BLaER1 treated with 17β-estradiol and CSF1 and Interleukin-3, amounts not matched to agents 10 nM and 100 nM (cell line): ENCODE measurements around the gene STIM2.

Experiments
- H3K27ac ChIP-seq, 11 experiments: shearing (Covaris generic); formaldehyde crosslinking; 2 replicates each; pipeline ENCODE4 v1.8.1; 2022
- H3K27me3 ChIP-seq, 11 experiments: shearing (Covaris generic); formaldehyde crosslinking; 2 replicates each; pipeline ENCODE4 v1.8.1; 2022
- H3K36me3 ChIP-seq, 11 experiments: shearing (Covaris generic); formaldehyde crosslinking; 2 replicates each; pipeline ENCODE4 v1.8.1; 2022
- H3K4me1 ChIP-seq, 10 experiments: shearing (Covaris generic); formaldehyde crosslinking; 2 replicates each; pipeline ENCODE4 v1.8.1; 2022
- H3K4me2 ChIP-seq, 11 experiments: shearing (Covaris generic); formaldehyde crosslinking; 2 replicates each; pipeline ENCODE4 v1.8.1; 2022
- H3K4me3 ChIP-seq, 10 experiments: shearing (Covaris generic); formaldehyde crosslinking; 2 replicates each; pipeline ENCODE4 v1.8.1; 2022
- H3K9ac ChIP-seq, 11 experiments: shearing (Covaris generic); formaldehyde crosslinking; 2 replicates each; pipeline ENCODE4 v1.8.1; 2022
- H3K9me3 ChIP-seq, 11 experiments: shearing (Covaris generic); formaldehyde crosslinking; replicated peaks in 1 of 11; 2 replicates each; pipeline ENCODE4 v1.8.1; 2022
- H4K20me1 ChIP-seq, 11 experiments: shearing (Covaris generic); formaldehyde crosslinking; 2 replicates each; pipeline ENCODE4 v1.8.1; 2022
- Cebpa-rat ChIP-seq, 11 experiments: shearing (Covaris generic); IDR thresholded peaks; 2 replicates each; pipeline ENCODE4 v1.8.1; 2022

The STIM2 gene

DNA sequence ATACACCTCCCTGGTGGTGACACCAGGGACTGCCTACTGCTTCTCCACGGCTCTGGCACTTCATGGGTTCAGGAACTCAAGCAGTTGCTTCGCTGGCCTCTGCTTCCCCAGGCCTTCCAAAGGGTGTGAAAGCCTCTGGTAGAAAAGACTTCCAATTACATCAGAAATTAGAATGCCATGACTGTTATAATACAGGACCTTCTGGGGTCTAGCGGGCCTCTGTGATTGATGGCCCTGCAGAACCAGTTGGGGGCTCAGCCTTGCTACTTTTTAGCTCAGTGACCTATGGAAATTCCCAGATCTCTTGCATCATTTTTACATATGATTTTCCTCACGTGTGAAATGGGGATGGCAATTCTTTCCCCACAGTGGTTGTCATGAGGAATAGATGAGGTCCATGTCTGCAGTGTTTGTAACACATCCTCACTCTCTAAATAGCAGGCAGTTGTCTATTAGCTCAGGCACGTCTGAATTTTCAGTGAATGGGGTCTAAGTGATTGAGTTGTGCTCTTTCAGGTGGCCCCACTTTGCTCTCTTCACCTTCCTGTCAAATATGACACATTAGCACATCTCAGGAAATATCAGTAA is 198.3 kb downstream of the STIM2 start:
- H3K9ac ChIP-seq = no peak overlapping the region
- H3K4me2 ChIP-seq = no peak overlapping the region
- peaks cover 0 to 10% (median 6%) of the 10 kb centered on the region in 10 experiments; a peak in 9 of 20 replicates for H3K4me1 ChIP-seq
- no peaks in the 10 kb centered on the region for H3K9me3 ChIP-seq
- no peaks in the 10 kb centered on the region for H3K27me3 ChIP-seq
- no peak for TF ChIP-seq Cebpa-rat (IDR thresholded peaks at IDR 0.05)
- no peak overlapping the region for H3K27ac ChIP-seq
- no peak overlapping the region for H3K4me3 ChIP-seq
- no peaks in the 10 kb centered on the region for H3K36me3 ChIP-seq
- no peaks in the 10 kb centered on the region for H4K20me1 ChIP-seq

- Histone ChIP-seq H4K20me1 (no peaks in the 10 kb centered on the region), H3K4me2 (no peak overlapping the region), H3K4me1 (peaks cover 0 to 10% (median 6%) of the 10 kb centered on the region in 10 experiments; a peak in 9 of 20 replicates), H3K4me3 (no peak overlapping the region), H3K36me3 (no peaks in the 10 kb centered on the region), H3K27me3 (no peaks in the 10 kb centered on the region), H3K27ac (no peak overlapping the region), H3K9me3 (no peaks in the 10 kb centered on the region), H3K9ac (no peak overlapping the region)
- TF ChIP-seq Cebpa-rat (IDR thresholded peaks at IDR 0.05) = no peak
Measured at GRCh38 chr4:27059446-27059845, 198.8 kb downstream of the STIM2 start.

GRCh38 chr4:27062256-27062655 is 201.6 kb downstream of the STIM2 start:
- Histone ChIP-seq H3K36me3 (no peaks in the 10 kb centered on the region), H3K27ac (no peak overlapping the region), H4K20me1 (no peaks in the 10 kb centered on the region), H3K9ac (no peak overlapping the region), H3K27me3 (no peaks in the 10 kb centered on the region), H3K4me1 (peaks cover 0 to 15% (median 4%) of the 10 kb centered on the region in 10 experiments; a peak in 9 of 20 replicates), H3K4me2 (no peak overlapping the region), H3K4me3 (no peak overlapping the region), H3K9me3 (0 out of 22 replicates have a peak, but pooled peaks cover 0 to 4% (median 0%) of the 10 kb centered on the region in 11 experiments)
- TF ChIP-seq Cebpa-rat (IDR thresholded peaks at IDR 0.05) = no peak

DNA sequence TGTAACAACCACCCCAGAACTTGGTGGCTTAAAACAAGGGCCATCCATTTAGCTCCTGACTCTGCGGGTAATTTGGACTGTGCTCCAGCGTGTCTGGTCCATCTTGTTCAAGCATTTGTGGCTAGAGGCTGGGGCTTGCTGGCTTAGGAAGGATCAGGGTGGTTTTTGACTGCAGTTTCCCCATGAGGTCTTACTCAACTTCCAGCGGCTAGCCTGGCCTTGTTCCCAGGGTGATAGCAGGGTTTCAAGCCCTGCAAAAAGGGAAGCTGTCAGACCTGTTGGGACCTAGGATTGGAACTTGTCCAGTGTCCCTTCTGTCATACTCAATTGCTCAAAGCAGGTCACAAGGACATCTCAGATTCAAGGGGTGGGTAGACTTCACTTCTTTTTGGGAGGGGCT is 205.9 kb downstream of the STIM2 start:
- Histone ChIP-seq H3K27ac (no peak overlapping the region), H3K36me3 (no peaks in the 10 kb centered on the region), H3K4me3 (no peak overlapping the region), H4K20me1 (no peaks in the 10 kb centered on the region), H3K4me1 (peaks cover 0 to 34% (median 12%) of the 10 kb centered on the region in 10 experiments; a peak in 12 of 20 replicates), H3K9me3 (0 out of 22 replicates have a peak, but pooled peaks cover 0 to 4% (median 0%) of the 10 kb centered on the region in 11 experiments), H3K9ac (no peak overlapping the region), H3K4me2 (peak overlapping the region in 6 of 11 experiments; percentile 8 to 59 (median 34); a peak in 10 of 22 replicates), H3K27me3 (no peaks in the 10 kb centered on the region)
- TF ChIP-seq Cebpa-rat (IDR thresholded peaks at IDR 0.05) = 0 out of 22 replicates have a peak, but pooled peaks of 1 of the 11 experiments have one; percentile 57

- Histone ChIP-seq H3K27me3 (no peaks in the 10 kb centered on the region), H3K36me3 (no peaks in the 10 kb centered on the region), H3K27ac (no peak overlapping the region), H3K9ac (no peak overlapping the region), H3K4me3 (no peak overlapping the region), H4K20me1 (no peaks in the 10 kb centered on the region), H3K9me3 (0 out of 22 replicates have a peak, but pooled peaks cover 0 to 4% (median 0%) of the 10 kb centered on the region in 11 experiments), H3K4me1 (peaks cover 0 to 34% (median 12%) of the 10 kb centered on the region in 10 experiments; a peak in 12 of 20 replicates), H3K4me2 (peak overlapping the region in 7 of 11 experiments; percentile 12 to 61 (median 24); a peak in 10 of 22 replicates)
- no peak for TF ChIP-seq Cebpa-rat (IDR thresholded peaks at IDR 0.05)
Measured at GRCh38 chr4:27068151-27068867, 207.7 kb downstream of the STIM2 start.
